Tibial nerve (tissue), 4 donors: ENCODE measurements around the gene UTP14A.

Experiments
- CTCF ChIP-seq, 5 experiments: fragments of 200-600 bp in 3 of 5; fragments of 450-650 bp in 2 of 5; sonication (generic) in 3 of 5; IDR thresholded peaks; one replicate each; pipeline ENCODE4 v1.5.1; 2016 to 2019; ENCODE audit warnings: antibody characterized with exemption in 5 of 5, mild to moderate bottlenecking in 3 of 5, moderate library complexity in 2 of 5
- EP300 ChIP-seq, 2 donors: sonication (generic); formaldehyde crosslinking; IDR thresholded peaks; one replicate each; pipeline ENCODE4 v1.6.1; 2017; ENCODE audit warnings: antibody characterized with exemption in 2 of 2, mild to moderate bottlenecking in 1 of 2
- POLR2A ChIP-seq, 2 donors: fragments of 450-650 bp; IDR thresholded peaks; one replicate each; pipeline ENCODE4 v1.6.1; 2017; ENCODE audit warnings: antibody characterized with exemption in 2 of 2, mild to moderate bottlenecking in 2 of 2, moderate library complexity in 2 of 2

GRCh38 chrX:129872524-129872923, 33.4 kb upstream of the UTP14A start:
- TF ChIP-seq CTCF (IDR thresholded peaks at IDR 0.05): no peak
- TF ChIP-seq POLR2A (IDR thresholded peaks at IDR 0.05): no peak
- TF ChIP-seq EP300 (IDR thresholded peaks at IDR 0.05): no peak
